ENCODE data around the gene NELFE. TPM values are rescaled to one million over a fixed set of nuclear protein-coding genes. Genes with fewer than 3 reads are reported as not detected.
A peak's percentile ranks its signal among the peaks of the same experiment; 100 is the strongest.

The NELFE gene
- total RNA-seq, 1 donor from 2014 or later: 129 TPM

DNA sequence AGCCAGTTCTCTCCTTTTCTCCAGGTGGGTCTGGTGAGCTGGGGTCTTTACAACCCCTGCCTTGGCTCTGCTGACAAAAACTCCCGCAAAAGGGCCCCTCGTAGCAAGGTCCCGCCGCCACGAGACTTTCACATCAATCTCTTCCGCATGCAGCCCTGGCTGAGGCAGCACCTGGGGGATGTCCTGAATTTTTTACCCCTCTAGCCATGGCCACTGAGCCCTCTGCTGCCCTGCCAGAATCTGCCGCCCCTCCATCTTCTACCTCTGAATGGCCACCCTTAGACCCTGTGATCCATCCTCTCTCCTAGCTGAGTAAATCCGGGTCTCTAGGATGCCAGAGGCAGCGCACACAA lies 13.6 kb downstream of the NELFE start:
- Histone ChIP-seq H3K4me3 (no peak overlapping the region), H3K27me3 (peaks cover 17% of the 10 kb centered on the region), H3K9me3 (ENCODE audit: low read depth) (no peaks in the 10 kb centered on the region), H3K9ac (no peak overlapping the region), H3K4me2 (no peak overlapping the region), H3K36me3 (no peaks in the 10 kb centered on the region), H3F3A (ENCODE audit: low read depth) (no peaks in the 10 kb centered on the region), H3K4me1 (peaks cover 4% of the 10 kb centered on the region), H3K27ac (no peak overlapping the region), H2AFZ (replicated peaks) (peak overlapping the region; percentile 36), H4K20me1 (ENCODE audit: low read depth) (no peaks in the 10 kb centered on the region), H3K79me2 (ENCODE audit: low read depth) (no peaks in the 10 kb centered on the region)
- no peak overlapping the region for H3K4me3 Mint-ChIP-seq
- no peak for DNase-seq (ENCODE audit: low spot score)
- TF ChIP-seq, protein P1, sequence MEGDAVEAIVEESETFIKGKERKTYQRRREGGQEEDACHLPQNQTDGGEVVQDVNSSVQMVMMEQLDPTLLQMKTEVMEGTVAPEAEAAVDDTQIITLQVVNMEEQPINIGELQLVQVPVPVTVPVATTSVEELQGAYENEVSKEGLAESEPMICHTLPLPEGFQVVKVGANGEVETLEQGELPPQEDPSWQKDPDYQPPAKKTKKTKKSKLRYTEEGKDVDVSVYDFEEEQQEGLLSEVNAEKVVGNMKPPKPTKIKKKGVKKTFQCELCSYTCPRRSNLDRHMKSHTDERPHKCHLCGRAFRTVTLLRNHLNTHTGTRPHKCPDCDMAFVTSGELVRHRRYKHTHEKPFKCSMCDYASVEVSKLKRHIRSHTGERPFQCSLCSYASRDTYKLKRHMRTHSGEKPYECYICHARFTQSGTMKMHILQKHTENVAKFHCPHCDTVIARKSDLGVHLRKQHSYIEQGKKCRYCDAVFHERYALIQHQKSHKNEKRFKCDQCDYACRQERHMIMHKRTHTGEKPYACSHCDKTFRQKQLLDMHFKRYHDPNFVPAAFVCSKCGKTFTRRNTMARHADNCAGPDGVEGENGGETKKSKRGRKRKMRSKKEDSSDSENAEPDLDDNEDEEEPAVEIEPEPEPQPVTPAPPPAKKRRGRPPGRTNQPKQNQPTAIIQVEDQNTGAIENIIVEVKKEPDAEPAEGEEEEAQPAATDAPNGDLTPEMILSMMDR (IDR thresholded peaks at IDR 0.05): no peak
- TF ChIP-seq EZH2phosphoT487 (IDR thresholded peaks at IDR 0.05) (no peak), EZH2 (IDR thresholded peaks at IDR 0.05) (no peak)
- peaks cover 2% of the 10 kb centered on the region for H3K36me3 Mint-ChIP-seq
- peaks cover 21% of the 10 kb centered on the region for H3K27me3 Mint-ChIP-seq (ENCODE audit: insufficient read depth, low read depth)
- peaks cover 18% of the 10 kb centered on the region for H3K4me1 Mint-ChIP-seq
- H3K9me3 Mint-ChIP-seq: no peaks in the 10 kb centered on the region
- H3K27ac Mint-ChIP-seq: no peak overlapping the region

DNA sequence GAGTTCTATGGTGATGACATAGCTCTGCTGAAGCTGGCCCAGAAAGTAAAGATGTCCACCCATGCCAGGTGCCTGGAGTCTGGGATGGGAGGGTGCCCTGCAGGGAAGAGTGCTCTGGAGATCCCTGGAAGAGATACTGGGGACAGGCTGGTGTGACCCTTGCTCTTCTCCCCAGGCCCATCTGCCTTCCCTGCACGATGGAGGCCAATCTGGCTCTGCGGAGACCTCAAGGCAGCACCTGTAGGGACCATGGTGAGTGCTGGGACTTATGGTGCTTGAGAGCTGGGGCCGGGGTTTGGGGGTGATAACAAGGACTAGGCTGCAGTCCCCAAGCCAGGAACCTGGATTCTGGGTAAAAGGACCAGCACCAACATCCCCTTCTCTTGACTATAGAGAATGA lies 15.0 kb downstream of the NELFE start:
- peaks cover 17% of the 10 kb centered on the region for H3K27me3 ChIP-seq
- no peak for DNase-seq (ENCODE audit: low spot score)
- H3K79me2 ChIP-seq (ENCODE audit: low read depth): no peaks in the 10 kb centered on the region
- Mint-ChIP-seq H3K36me3 (no peaks in the 10 kb centered on the region), H3K27me3 (ENCODE audit: insufficient read depth, low read depth) (peaks cover 21% of the 10 kb centered on the region), H3K4me1 (peaks cover 17% of the 10 kb centered on the region), H3K4me3 (no peak overlapping the region), H3K9me3 (no peaks in the 10 kb centered on the region), H3K27ac (no peak overlapping the region)
- H3K4me1 ChIP-seq: peaks cover 4% of the 10 kb centered on the region
- H3K4me2 ChIP-seq: no peak overlapping the region
- H3K9me3 ChIP-seq (ENCODE audit: low read depth): no peaks in the 10 kb centered on the region
- no peaks in the 10 kb centered on the region for H3K36me3 ChIP-seq
- H2AFZ ChIP-seq (replicated peaks): no peak overlapping the region
- TF ChIP-seq EZH2 (IDR thresholded peaks at IDR 0.05) (no peak), EZH2phosphoT487 (IDR thresholded peaks at IDR 0.05) (no peak)
- TF ChIP-seq, protein P1 (IDR thresholded peaks at IDR 0.05): no peak
- H4K20me1 ChIP-seq (ENCODE audit: low read depth): no peaks in the 10 kb centered on the region
- H3K9ac ChIP-seq: no peak overlapping the region
- H3K4me3 ChIP-seq: no peak overlapping the region
- no peak overlapping the region for H3K27ac ChIP-seq
- H3F3A ChIP-seq (ENCODE audit: low read depth): no peaks in the 10 kb centered on the region

DNA sequence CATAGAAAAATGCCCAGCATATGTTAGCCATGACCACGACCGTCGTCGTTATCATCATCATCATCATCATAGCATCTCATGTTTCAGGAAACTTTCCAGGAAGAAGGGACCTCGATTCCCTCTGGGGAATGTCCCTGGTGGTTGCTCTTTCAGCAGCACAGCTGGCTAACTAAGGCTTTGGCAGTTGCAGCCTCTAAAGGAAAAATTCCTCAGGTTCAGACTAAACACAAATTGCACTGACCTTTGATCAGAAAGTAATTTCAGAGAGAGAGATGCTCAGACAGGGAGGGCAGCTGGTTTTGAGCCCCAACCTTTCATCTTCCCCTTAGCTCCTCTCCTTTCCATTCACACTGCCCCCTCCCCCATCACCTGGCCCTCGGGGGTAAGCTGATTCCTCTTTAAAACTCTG lies 18.5 kb downstream of the NELFE start:
- Histone ChIP-seq H2AFZ (replicated peaks) (peak overlapping the region; percentile 88), H4K20me1 (ENCODE audit: low read depth) (no peaks in the 10 kb centered on the region), H3K9ac (no peak overlapping the region), H3K27ac (no peak overlapping the region), H3K27me3 (peaks cover 6% of the 10 kb centered on the region), H3K36me3 (no peaks in the 10 kb centered on the region), H3F3A (ENCODE audit: low read depth) (no peaks in the 10 kb centered on the region), H3K79me2 (ENCODE audit: low read depth) (no peaks in the 10 kb centered on the region), H3K4me2 (no peak overlapping the region), H3K4me1 (peaks cover 4% of the 10 kb centered on the region), H3K4me3 (no peak overlapping the region), H3K9me3 (ENCODE audit: low read depth) (no peaks in the 10 kb centered on the region)
- Mint-ChIP-seq H3K36me3 (no peaks in the 10 kb centered on the region), H3K9me3 (no peaks in the 10 kb centered on the region), H3K4me1 (peaks cover 11% of the 10 kb centered on the region), H3K27ac (no peak overlapping the region), H3K27me3 (ENCODE audit: insufficient read depth, low read depth) (peaks cover 16% of the 10 kb centered on the region), H3K4me3 (no peak overlapping the region)
- TF ChIP-seq EZH2 (IDR thresholded peaks at IDR 0.05): no peak
- TF ChIP-seq EZH2phosphoT487 (IDR thresholded peaks at IDR 0.05): no peak
- TF ChIP-seq, protein P1 (IDR thresholded peaks at IDR 0.05): no peak
- no peak for DNase-seq (ENCODE audit: low spot score)

Measured in neural progenitor cell (in vitro differentiated cells).